Tibial nerve (tissue), 3 donors: Measurements from ENCODE around the gene TBC1D10B.

Source experiments
- POLR2A ChIP-seq, 2 donors: fragments of 450-650 bp; IDR thresholded peaks; one replicate each; pipeline ENCODE4 v1.6.1; 2017; ENCODE audit warnings: antibody characterized with exemption in 2 of 2, mild to moderate bottlenecking in 2 of 2, moderate library complexity in 2 of 2
- TF ChIP-seq, protein P1 (sequence below), 5 experiments: fragments of 200-600 bp in 3 of 5; fragments of 450-650 bp in 2 of 5; sonication (generic) in 3 of 5; IDR thresholded peaks; one replicate each; pipeline ENCODE4 v1.5.1; 2016 to 2019; ENCODE audit warnings: antibody characterized with exemption in 5 of 5, mild to moderate bottlenecking in 3 of 5, moderate library complexity in 2 of 5

- TF ChIP-seq, protein P1, sequence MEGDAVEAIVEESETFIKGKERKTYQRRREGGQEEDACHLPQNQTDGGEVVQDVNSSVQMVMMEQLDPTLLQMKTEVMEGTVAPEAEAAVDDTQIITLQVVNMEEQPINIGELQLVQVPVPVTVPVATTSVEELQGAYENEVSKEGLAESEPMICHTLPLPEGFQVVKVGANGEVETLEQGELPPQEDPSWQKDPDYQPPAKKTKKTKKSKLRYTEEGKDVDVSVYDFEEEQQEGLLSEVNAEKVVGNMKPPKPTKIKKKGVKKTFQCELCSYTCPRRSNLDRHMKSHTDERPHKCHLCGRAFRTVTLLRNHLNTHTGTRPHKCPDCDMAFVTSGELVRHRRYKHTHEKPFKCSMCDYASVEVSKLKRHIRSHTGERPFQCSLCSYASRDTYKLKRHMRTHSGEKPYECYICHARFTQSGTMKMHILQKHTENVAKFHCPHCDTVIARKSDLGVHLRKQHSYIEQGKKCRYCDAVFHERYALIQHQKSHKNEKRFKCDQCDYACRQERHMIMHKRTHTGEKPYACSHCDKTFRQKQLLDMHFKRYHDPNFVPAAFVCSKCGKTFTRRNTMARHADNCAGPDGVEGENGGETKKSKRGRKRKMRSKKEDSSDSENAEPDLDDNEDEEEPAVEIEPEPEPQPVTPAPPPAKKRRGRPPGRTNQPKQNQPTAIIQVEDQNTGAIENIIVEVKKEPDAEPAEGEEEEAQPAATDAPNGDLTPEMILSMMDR (IDR thresholded peaks at IDR 0.05) = no peak
- no peak for TF ChIP-seq POLR2A (IDR thresholded peaks at IDR 0.05)
Observed at GRCh38 chr16:30365200-30365599, 5.1 kb downstream of the TBC1D10B start.
